CD4-positive, alpha-beta memory T cell (primary cell): ENCODE data around the gene STAMBP. TPM values are rescaled to one million over a fixed set of nuclear protein-coding genes. Genes with fewer than 3 reads are reported as not detected.

Experiments used
- CTCF ChIA-PET: fragments of 350-600 bp; sonication (Branson Sonifier 250); formaldehyde crosslinking; loops from one replicate; lab custom pipeline; 2021; ENCODE audit warnings: inconsistent platforms; ENCODE audit not compliant: partially characterized antibody; lab: Charles Lee
- POLR2A ChIA-PET: fragments of 350-600 bp; sonication (Branson Sonifier 250); formaldehyde crosslinking; loops from one replicate; lab custom pipeline; 2021; ENCODE audit not compliant: partially characterized antibody; lab: Charles Lee
- DNase-seq, 5 donors: peaks; one replicate each; pipeline versions ENCODE4 v3.0.0 to v3.0.0-alpha.2; 2020 to 2022; ENCODE audit warnings: mixed read lengths in 1 of 5
- H3K27ac ChIP-seq: one replicate; pipeline ENCODE4 v1.7.0; 2013; ENCODE audit warnings: low read depth, low read length
- H3K27me3 ChIP-seq: 2 replicates; pipeline ENCODE4 v1.7.0; 2013; ENCODE audit warnings: mild to moderate bottlenecking, low read length, moderate library complexity; ENCODE audit not compliant: insufficient read depth
- H3K36me3 ChIP-seq: 2 replicates; pipeline ENCODE4 v1.7.0; 2013; ENCODE audit warnings: mild to moderate bottlenecking, low read length, moderate library complexity; ENCODE audit not compliant: insufficient read depth
- H3K4me1 ChIP-seq: 2 replicates; pipeline ENCODE4 v1.7.0; 2013; ENCODE audit warnings: mild to moderate bottlenecking, low read length, moderate library complexity; ENCODE audit not compliant: insufficient read depth
- H3K4me3 ChIP-seq, 2 donors: one replicate each; pipeline ENCODE4 v1.7.0; 2013; ENCODE audit warnings: low read length in 2 of 2, mild to moderate bottlenecking in 1 of 2
- H3K9me3 ChIP-seq, 2 donors: one replicate each; pipeline ENCODE4 v1.7.0; 2013; ENCODE audit warnings: low read length in 2 of 2, control low read depth in 1 of 2; ENCODE audit not compliant: control insufficient read depth in 1 of 2
- H3K27ac Mint-ChIP-seq, 7 donors: one replicate each; pipeline ENCODE4 v1.8.0; 2020 to 2021; ENCODE audit warnings: mixed read lengths in 7 of 7, mild to moderate bottlenecking in 6 of 7, inconsistent platforms in 3 of 7, moderate library complexity in 3 of 7
- H3K27me3 Mint-ChIP-seq, 2 donors: one replicate each; pipeline ENCODE4 v1.8.0; 2020 to 2021; ENCODE audit warnings: mixed read lengths in 2 of 2
- H3K36me3 Mint-ChIP-seq, 2 donors: one replicate each; pipeline ENCODE4 v1.8.0; 2020 to 2021; ENCODE audit warnings: mixed read lengths in 2 of 2, inconsistent platforms in 1 of 2, mild to moderate bottlenecking in 1 of 2
- H3K4me1 Mint-ChIP-seq, 4 donors: one replicate each; pipeline ENCODE4 v1.8.0; 2020 to 2021; ENCODE audit warnings: mixed read lengths in 4 of 4, mild to moderate bottlenecking in 1 of 4
- H3K4me3 Mint-ChIP-seq, 8 donors: one replicate each; pipeline ENCODE4 v1.8.0; 2020 to 2021; ENCODE audit warnings: mixed read lengths in 8 of 8, mild to moderate bottlenecking in 7 of 8, moderate library complexity in 6 of 8, inconsistent platforms in 3 of 8
- H3K9me3 Mint-ChIP-seq, 8 donors: one replicate each; pipeline ENCODE4 v1.8.0; 2020 to 2021; ENCODE audit warnings: mixed read lengths in 8 of 8, mild to moderate bottlenecking in 5 of 8, inconsistent platforms in 3 of 8, moderate library complexity in 1 of 8
- intact Hi-C: fragments of 100-400 bp; cut with micrococcal nuclease; formaldehyde crosslinking; loops from one replicate; pipeline ENCODE4 v1.15.1; 2023
- polyA plus RNA-seq, 2 donors: library from polyadenylated mRNA; unstranded; fragments of 300-500 nt; fragmentation: Illumina TruSeq; gene quantifications; one replicate each; pipeline ENCODE4 v1.2.3, GENCODE V29; 2021
- total RNA-seq, 2 experiments: library from RNA; stranded (reverse); gene quantifications; one replicate each; pipeline ENCODE4 v1.2.3, GENCODE V29; 2021

The STAMBP gene
- total and polyA plus RNA-seq, 4 experiments from 2014 or later, result 34.8 to 49.5 (median 41.7) TPM

GRCh38 chr2:73823916-73824523, 4.7 kb upstream of the STAMBP start:
- H3K9me3 ChIP-seq, result no peaks in the 10 kb centered on the region
- peaks cover 13% of the 10 kb centered on the region for H3K4me1 ChIP-seq
- peak; percentile 59 to 67 (median 62) for DNase-seq
- Mint-ChIP-seq H3K36me3 (peaks cover 0 to 3% of the 10 kb centered on the region in 2 donors), H3K9me3 (no peaks in the 10 kb centered on the region), H3K27ac (no peak overlapping the region), H3K4me3 (no peak overlapping the region), H3K4me1 (peaks cover 8 to 19% (median 13%) of the 10 kb centered on the region in 4 donors), H3K27me3 (peaks cover 0 to 1% of the 10 kb centered on the region in 2 donors)
- H3K4me3 ChIP-seq, result no peak overlapping the region
- H3K27me3 ChIP-seq, result no peaks in the 10 kb centered on the region
- no peak overlapping the region for H3K27ac ChIP-seq
- intact Hi-C loops, result loop anchor here (1.0 to 10.0 kb wide), 3 partner anchors 321 to 511 kb away; partner anchors contain the start of gene BOLA3
- ChIA-PET CTCF (interaction anchor here (0.7 to 9.0 kb wide), 46 partner anchors 9 to 1846 kb away, joined by 3 to 114 read pairs (median 4); partner anchors contain the start of genes BOLA3, MOB1A, MTHFD2 and TPRKB), POLR2A (interaction anchor here (0.9 to 1.5 kb wide), 5 partner anchors 326 to 568 kb away, joined by 3 to 4 read pairs (median 3); partner anchors contain the start of genes MOB1A and MTHFD2)
- H3K36me3 ChIP-seq, result no peaks in the 10 kb centered on the region

GRCh38 chr2:73825408-73825807, 3.4 kb upstream of the STAMBP start:
- Mint-ChIP-seq H3K4me1 (peaks cover 18 to 33% (median 24%) of the 10 kb centered on the region in 4 donors), H3K27ac (peak overlapping the region in 2 of 7 donors; percentile 50 to 64), H3K27me3 (peaks cover 0 to 1% of the 10 kb centered on the region in 2 donors), H3K4me3 (no peak overlapping the region), H3K36me3 (peaks cover 0 to 4% of the 10 kb centered on the region in 2 donors), H3K9me3 (no peaks in the 10 kb centered on the region)
- intact Hi-C loops, result loop anchor here (10.0 kb wide), 2 partner anchors 319 to 429 kb away; partner anchors contain the start of gene BOLA3
- Histone ChIP-seq H3K27me3 (no peaks in the 10 kb centered on the region), H3K4me3 (no peak overlapping the region), H3K4me1 (peaks cover 27% of the 10 kb centered on the region), H3K9me3 (no peaks in the 10 kb centered on the region), H3K27ac (no peak overlapping the region), H3K36me3 (no peaks in the 10 kb centered on the region)
- POLR2A ChIA-PET, result interaction anchor here (1.0 kb wide), 1 partner anchor 322 kb away, joined by 3 read pairs; the partner anchor contains the start of gene BOLA3
- CTCF ChIA-PET, result interaction anchor here (0.7 to 9.0 kb wide), 18 partner anchors 10 to 761 kb away, joined by 3 to 114 read pairs (median 7); partner anchors contain the start of genes BOLA3, MOB1A and MTHFD2
- no peak for DNase-seq

DNA sequence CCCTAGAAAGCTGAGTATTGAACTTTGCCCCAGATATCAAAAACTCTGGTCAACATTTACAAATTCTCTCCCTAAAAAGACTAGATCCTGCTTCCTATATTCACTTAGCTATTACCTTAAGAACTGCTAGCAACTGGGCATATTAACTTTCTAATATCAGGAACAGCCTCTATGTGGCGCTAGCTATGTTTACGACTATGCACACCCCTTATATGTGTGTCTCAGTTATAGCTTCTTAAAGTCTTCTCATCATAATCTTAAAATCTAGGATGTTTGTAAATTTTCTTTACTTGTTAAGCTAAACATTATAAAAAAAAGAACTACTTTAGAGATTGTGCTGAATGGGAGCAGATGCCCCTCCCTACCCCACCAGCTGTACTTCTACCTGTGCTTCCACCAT, 1.7 kb upstream of the STAMBP start:
- Histone ChIP-seq H3K36me3 (no peaks in the 10 kb centered on the region), H3K27me3 (no peaks in the 10 kb centered on the region), H3K4me1 (peaks cover 37% of the 10 kb centered on the region), H3K9me3 (no peaks in the 10 kb centered on the region), H3K27ac (no peak overlapping the region), H3K4me3 (no peak overlapping the region)
- CTCF ChIA-PET, result interaction anchor here (0.6 to 9.0 kb wide), 18 partner anchors 11 to 760 kb away, joined by 3 to 114 read pairs (median 5); partner anchors contain the start of genes BOLA3, CCDC142, MOB1A and MTHFD2
- Mint-ChIP-seq H3K27me3 (no peaks in the 10 kb centered on the region), H3K27ac (peak overlapping the region in 2 of 7 donors; percentile 41 to 70), H3K4me1 (peaks cover 28 to 43% (median 34%) of the 10 kb centered on the region in 4 donors), H3K9me3 (no peaks in the 10 kb centered on the region), H3K4me3 (peak overlapping the region in 4 of 8 donors; percentile 63 to 97 (median 82)), H3K36me3 (peaks cover 0 to 15% of the 10 kb centered on the region in 2 donors)
- intact Hi-C loops, result loop anchor here (1.0 to 10.0 kb wide), 3 partner anchors 160 to 428 kb away; partner anchors contain the start of gene BOLA3
- no peak for DNase-seq
- POLR2A ChIA-PET, result interaction anchor here (0.7 to 2.8 kb wide), 2 partner anchors 206 to 351 kb away, joined by 3 to 27 read pairs; partner anchors contain the start of gene MOB1A

- Histone ChIP-seq H3K36me3 (no peaks in the 10 kb centered on the region), H3K9me3 (no peaks in the 10 kb centered on the region), H3K4me3 (peak overlapping the region; percentile 64 to 81), H3K27me3 (no peaks in the 10 kb centered on the region), H3K27ac (peak overlapping the region; percentile 92), H3K4me1 (peaks cover 43% of the 10 kb centered on the region)
- H3K36me3 Mint-ChIP-seq, result peaks cover 7 to 21% of the 10 kb centered on the region in 2 donors
- POLR2A ChIA-PET, result interaction anchor here (0.7 to 2.8 kb wide), 17 partner anchors 9 to 703 kb away, joined by 3 to 27 read pairs (median 4); partner anchors contain the start of genes BOLA3, CCDC142, MOB1A and MTHFD2
- H3K27ac Mint-ChIP-seq, result peak overlapping the region; percentile 41 to 100 (median 83)
- peaks cover 0 to 3% (median 0%) of the 10 kb centered on the region in 8 donors for H3K9me3 Mint-ChIP-seq
- H3K27me3 Mint-ChIP-seq, result no peaks in the 10 kb centered on the region
- H3K4me3 Mint-ChIP-seq, result peak overlapping the region; percentile 66 to 97 (median 94)
- peaks cover 34 to 48% (median 38%) of the 10 kb centered on the region in 4 donors for H3K4me1 Mint-ChIP-seq
- no peak for DNase-seq
- CTCF ChIA-PET, result interaction anchor here (0.6 to 9.0 kb wide), 25 partner anchors 10 to 759 kb away, joined by 3 to 114 read pairs (median 5); partner anchors contain the start of genes BOLA3, CCDC142, MOB1A and MTHFD2
- intact Hi-C loops, result loop anchor here (1.0 to 10.0 kb wide), 6 partner anchors 98 to 626 kb away; partner anchors contain the start of genes BOLA3 and DGUOK
Observed at GRCh38 chr2:73827660-73828388, 937 bp upstream of the STAMBP start.

DNA sequence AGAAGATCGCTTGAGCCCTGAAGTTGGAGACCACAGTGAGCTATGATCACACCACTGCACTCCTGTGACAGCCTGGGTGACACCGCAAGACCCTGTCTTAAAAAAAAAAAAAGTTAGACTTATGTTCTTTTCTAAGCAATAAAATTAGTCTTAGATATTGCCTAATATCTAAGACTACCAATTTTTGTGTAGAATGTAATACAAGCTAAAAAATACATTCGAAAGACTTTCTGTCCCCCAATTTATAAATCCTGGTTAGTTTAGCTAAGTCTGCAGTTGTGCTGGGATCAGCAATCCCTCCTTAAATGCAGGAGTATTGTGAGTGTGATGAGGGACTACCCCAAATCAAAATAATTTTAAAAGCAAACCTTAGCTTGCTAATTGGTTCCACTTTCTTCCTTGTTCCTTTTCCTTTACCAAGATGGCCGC, 358 bp upstream of the STAMBP start:
- peaks cover 45% of the 10 kb centered on the region for H3K4me1 ChIP-seq
- peak overlapping the region; percentile 92 for H3K27ac ChIP-seq
- H3K27me3 ChIP-seq, result no peaks in the 10 kb centered on the region
- H3K4me1 Mint-ChIP-seq, result peaks cover 34 to 50% (median 39%) of the 10 kb centered on the region in 4 donors
- H3K27ac Mint-ChIP-seq, result peak overlapping the region; percentile 94 to 100 (median 98)
- POLR2A ChIA-PET, result interaction anchor here (0.7 to 2.8 kb wide), 20 partner anchors 8 to 702 kb away, joined by 3 to 27 read pairs (median 4); partner anchors contain the start of genes BOLA3, CCDC142, INO80B and MOB1A
- H3K36me3 Mint-ChIP-seq, result peaks cover 10 to 23% of the 10 kb centered on the region in 2 donors
- peak overlapping the region; percentile 91 to 99 (median 96) for H3K4me3 Mint-ChIP-seq
- H3K4me3 ChIP-seq, result peak overlapping the region; percentile 64 to 81
- intact Hi-C loops, result loop anchor here (1.0 to 10.0 kb wide), 5 partner anchors 98 to 626 kb away; partner anchors contain the start of genes BOLA3 and DGUOK
- peaks cover 0 to 3% (median 0%) of the 10 kb centered on the region in 8 donors for H3K9me3 Mint-ChIP-seq
- CTCF ChIA-PET, result interaction anchor here (0.6 to 9.0 kb wide), 13 partner anchors 10 to 654 kb away, joined by 3 to 114 read pairs (median 5); partner anchors contain the start of genes BOLA3, CCDC142, MOB1A and MTHFD2
- no peaks in the 10 kb centered on the region for H3K36me3 ChIP-seq
- H3K27me3 Mint-ChIP-seq, result no peaks in the 10 kb centered on the region
- DNase-seq, result no peak
- no peaks in the 10 kb centered on the region for H3K9me3 ChIP-seq

DNA sequence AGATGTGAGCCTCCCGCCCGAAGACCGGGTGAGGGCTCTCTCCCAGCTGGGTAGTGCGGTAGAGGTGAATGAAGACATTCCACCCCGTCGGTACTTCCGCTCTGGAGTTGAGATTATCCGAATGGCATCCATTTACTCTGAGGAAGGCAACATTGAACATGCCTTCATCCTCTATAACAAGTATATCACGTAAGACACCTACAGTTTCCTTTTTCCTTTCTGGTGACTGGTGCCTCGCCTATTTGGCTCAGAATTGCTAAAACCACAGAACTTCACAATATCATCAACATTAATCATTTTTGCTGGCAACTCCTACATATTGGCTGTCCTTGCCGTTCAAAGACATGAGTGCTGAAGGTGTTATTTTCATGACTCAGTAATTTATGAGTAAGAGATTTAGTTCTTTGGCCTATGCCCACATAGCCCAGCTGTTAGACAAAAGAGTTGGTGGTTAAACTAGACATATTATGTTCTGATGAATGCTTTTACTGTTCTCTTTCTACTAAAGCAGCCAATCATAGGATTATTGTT, 2.2 kb downstream of the STAMBP start:
- POLR2A ChIA-PET, result no interaction called here
- Histone ChIP-seq H3K4me1 (peaks cover 45% of the 10 kb centered on the region), H3K4me3 (no peak overlapping the region), H3K27me3 (no peaks in the 10 kb centered on the region), H3K9me3 (no peaks in the 10 kb centered on the region), H3K27ac (peak overlapping the region; percentile 92), H3K36me3 (peaks cover 3% of the 10 kb centered on the region)
- Mint-ChIP-seq H3K9me3 (peaks cover 0 to 3% (median 0%) of the 10 kb centered on the region in 8 donors), H3K36me3 (peaks cover 27 to 38% of the 10 kb centered on the region in 2 donors), H3K27ac (peak overlapping the region; percentile 88 to 100 (median 97)), H3K27me3 (no peaks in the 10 kb centered on the region), H3K4me1 (peaks cover 38 to 55% (median 41%) of the 10 kb centered on the region in 4 donors), H3K4me3 (peak overlapping the region; percentile 36 to 97 (median 59))
- intact Hi-C loops, result no loop called here
- CTCF ChIA-PET, result no interaction called here
- DNase-seq, result peak in 2 of 5 donors; percentile 6 to 61
